HEK293 (cell line): ENCODE measurements around the gene MLH1.

Source experiments
- CTCF ChIA-PET: fragments of 350-600 bp; formaldehyde crosslinking; extraction: SDS; loops from one replicate; lab custom pipeline; 2021; ENCODE audit warnings: antibody characterized with exemption; lab: Yijun Ruan, JAX
- POLR2A ChIA-PET: fragments of 300-600 bp; formaldehyde crosslinking; extraction: SDS; loops from one replicate; lab custom pipeline; 2020; ENCODE audit warnings: antibody characterized with exemption, inconsistent platforms; lab: Yijun Ruan, JAX
- H3K27ac ChIP-seq: fragments of 200-500 bp; sonication (Bioruptor generic); 2 replicates; pipeline ENCODE4 v1.5.1; 2014; ENCODE audit warnings: low read depth, low read length, control low read depth, inconsistent platforms; ENCODE audit errors: extremely low read depth
- H3K36me3 ChIP-seq, 2 experiments: fragments of 200-500 bp in 1 of 2; sonication (Bioruptor generic) in 1 of 2; 1 replicate in 1 of 2; 2 replicates in 1 of 2; pipeline ENCODE4 v1.5.1; 2014 to 2017; ENCODE audit warnings: inconsistent platforms in 2 of 2, low read length in 2 of 2; ENCODE audit not compliant: control insufficient read depth in 2 of 2, insufficient read depth in 1 of 2
- H3K4me1 ChIP-seq: fragments of 200-500 bp; sonication (Bioruptor generic); 2 replicates; pipeline ENCODE4 v1.5.1; 2014; ENCODE audit warnings: mild to moderate bottlenecking, low read length, inconsistent platforms; ENCODE audit not compliant: control insufficient read depth, insufficient read depth
- H3K4me3 ChIP-seq: 2 replicates; pipeline ENCODE4 v1.5.1; 2011; ENCODE audit warnings: low read depth, mild to moderate bottlenecking, control low read depth, low read length, moderate library complexity
- H3K9me3 ChIP-seq: fragments of 200-500 bp; sonication (Bioruptor generic); 2 replicates; pipeline ENCODE4 v1.5.1; 2014; ENCODE audit warnings: low read depth, low read length, inconsistent platforms; ENCODE audit not compliant: control insufficient read depth, insufficient read depth
- KLF10 ChIP-seq: fragments of 450-650 bp; IDR thresholded peaks from 2 replicates; pipeline ENCODE4 v1.5.1; 2018; ENCODE audit warnings: missing biosample characterization, mild to moderate bottlenecking, missing genetic modification characterization
- MYNN ChIP-seq: fragments of 450-650 bp; formaldehyde crosslinking; IDR thresholded peaks from 2 replicates; pipeline ENCODE4 v1.5.1; 2016; ENCODE audit warnings: missing biosample characterization, missing genetic modification characterization, borderline replicate concordance
- YY2 ChIP-seq: fragments of 450-650 bp; formaldehyde crosslinking; IDR thresholded peaks from 2 replicates; pipeline ENCODE4 v1.5.1; 2016; ENCODE audit warnings: missing biosample characterization, missing genetic modification characterization
- ZBTB7A ChIP-seq: fragments of 450-650 bp; formaldehyde crosslinking; IDR thresholded peaks from 2 replicates; pipeline ENCODE4 v1.5.1; 2016; ENCODE audit warnings: low read depth, missing biosample characterization, missing genetic modification characterization
- ZNF157 ChIP-seq: fragments of 450-650 bp; formaldehyde crosslinking; IDR thresholded peaks from 2 replicates; pipeline ENCODE4 v1.5.1; 2016; ENCODE audit warnings: missing biosample characterization, missing genetic modification characterization
- ZNF2 ChIP-seq: fragments of 450-650 bp; formaldehyde crosslinking; IDR thresholded peaks from 2 replicates; pipeline ENCODE4 v1.5.1; 2016; ENCODE audit warnings: missing biosample characterization, missing genetic modification characterization
- ZNF211 ChIP-seq: fragments of 450-650 bp; formaldehyde crosslinking; IDR thresholded peaks from 2 replicates; pipeline ENCODE4 v1.5.1; 2016; ENCODE audit warnings: low read depth, missing biosample characterization, missing genetic modification characterization
- ZNF324 ChIP-seq: fragments of 450-650 bp; formaldehyde crosslinking; IDR thresholded peaks from 2 replicates; pipeline ENCODE4 v1.5.1; 2016; ENCODE audit warnings: missing biosample characterization, missing genetic modification characterization
- ZNF362 ChIP-seq: fragments of 450-650 bp; formaldehyde crosslinking; IDR thresholded peaks from 2 replicates; pipeline ENCODE4 v1.5.1; 2016; ENCODE audit warnings: missing biosample characterization, missing genetic modification characterization
- ZNF473 ChIP-seq: fragments of 450-650 bp; formaldehyde crosslinking; IDR thresholded peaks from 2 replicates; pipeline ENCODE4 v1.5.1; 2017; ENCODE audit warnings: missing biosample characterization, missing genetic modification characterization
- ZNF600 ChIP-seq: fragments of 450-650 bp; formaldehyde crosslinking; IDR thresholded peaks from 2 replicates; pipeline ENCODE4 v1.5.1; 2016; ENCODE audit warnings: missing biosample characterization, missing genetic modification characterization
- ZNF747 ChIP-seq: fragments of 450-650 bp; formaldehyde crosslinking; IDR thresholded peaks from 2 replicates; pipeline ENCODE4 v1.5.1; 2016; ENCODE audit warnings: missing biosample characterization, missing genetic modification characterization
- ZNF792 ChIP-seq: fragments of 450-650 bp; formaldehyde crosslinking; IDR thresholded peaks from 2 replicates; pipeline ENCODE4 v1.5.1; 2016; ENCODE audit warnings: missing biosample characterization, missing genetic modification characterization
- ZXDB ChIP-seq: fragments of 450-650 bp; formaldehyde crosslinking; IDR thresholded peaks from 2 replicates; pipeline ENCODE4 v1.5.1; 2016; ENCODE audit warnings: missing biosample characterization, missing genetic modification characterization
- TF ChIP-seq, protein P1 (sequence below): fragments of 450-650 bp; formaldehyde crosslinking; IDR thresholded peaks from 2 replicates; pipeline ENCODE4 v1.5.1; 2016; ENCODE audit warnings: missing biosample characterization, missing genetic modification characterization, borderline replicate concordance
- TF ChIP-seq, protein P2 (sequence below): fragments of 450-650 bp; formaldehyde crosslinking; IDR thresholded peaks from 2 replicates; pipeline ENCODE4 v1.5.1; 2017; ENCODE audit warnings: missing biosample characterization, missing genetic modification characterization
- TF ChIP-seq, protein P3 (sequence below): fragments of 450-650 bp; formaldehyde crosslinking; IDR thresholded peaks from 2 replicates; pipeline ENCODE4 v1.5.1; 2016; ENCODE audit warnings: missing biosample characterization, missing genetic modification characterization, low read depth
- TF ChIP-seq, protein P4 (sequence below): fragments of 450-650 bp; IDR thresholded peaks from 2 replicates; pipeline ENCODE4 v1.5.1; 2018; ENCODE audit warnings: missing biosample characterization, mild to moderate bottlenecking, missing genetic modification characterization

MLH1 gene

GRCh38 chr3:37098884-37099283 lies 105.6 kb downstream of the MLH1 start:
- H3K27ac ChIP-seq = no peak overlapping the region
- H3K9me3 ChIP-seq = no peaks in the 10 kb centered on the region
- H3K4me3 ChIP-seq = no peak overlapping the region
- peaks cover 0 to 2% of the 10 kb centered on the region in 2 experiments; a peak in 1 of 3 replicates for H3K36me3 ChIP-seq
- ChIA-PET POLR2A (no interaction called here), CTCF (interaction anchor here (0.6 kb wide), 1 partner anchor 114 kb away, joined by 6 read pairs; no protein-coding TSS in a partner anchor)
- H3K4me1 ChIP-seq = no peaks in the 10 kb centered on the region
- TF ChIP-seq, protein P1, sequence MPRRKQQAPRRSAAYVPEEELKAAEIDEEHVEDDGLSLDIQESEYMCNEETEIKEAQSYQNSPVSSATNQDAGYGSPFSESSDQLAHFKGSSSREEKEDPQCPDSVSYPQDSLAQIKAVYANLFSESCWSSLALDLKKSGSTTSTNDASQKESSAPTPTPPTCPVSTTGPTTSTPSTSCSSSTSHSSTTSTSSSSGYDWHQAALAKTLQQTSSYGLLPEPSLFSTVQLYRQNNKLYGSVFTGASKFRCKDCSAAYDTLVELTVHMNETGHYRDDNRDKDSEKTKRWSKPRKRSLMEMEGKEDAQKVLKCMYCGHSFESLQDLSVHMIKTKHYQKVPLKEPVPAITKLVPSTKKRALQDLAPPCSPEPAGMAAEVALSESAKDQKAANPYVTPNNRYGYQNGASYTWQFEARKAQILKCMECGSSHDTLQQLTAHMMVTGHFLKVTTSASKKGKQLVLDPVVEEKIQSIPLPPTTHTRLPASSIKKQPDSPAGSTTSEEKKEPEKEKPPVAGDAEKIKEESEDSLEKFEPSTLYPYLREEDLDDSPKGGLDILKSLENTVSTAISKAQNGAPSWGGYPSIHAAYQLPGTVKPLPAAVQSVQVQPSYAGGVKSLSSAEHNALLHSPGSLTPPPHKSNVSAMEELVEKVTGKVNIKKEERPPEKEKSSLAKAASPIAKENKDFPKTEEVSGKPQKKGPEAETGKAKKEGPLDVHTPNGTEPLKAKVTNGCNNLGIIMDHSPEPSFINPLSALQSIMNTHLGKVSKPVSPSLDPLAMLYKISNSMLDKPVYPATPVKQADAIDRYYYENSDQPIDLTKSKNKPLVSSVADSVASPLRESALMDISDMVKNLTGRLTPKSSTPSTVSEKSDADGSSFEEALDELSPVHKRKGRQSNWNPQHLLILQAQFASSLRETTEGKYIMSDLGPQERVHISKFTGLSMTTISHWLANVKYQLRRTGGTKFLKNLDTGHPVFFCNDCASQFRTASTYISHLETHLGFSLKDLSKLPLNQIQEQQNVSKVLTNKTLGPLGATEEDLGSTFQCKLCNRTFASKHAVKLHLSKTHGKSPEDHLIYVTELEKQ = no peak
- TF ChIP-seq ZNF792 = no peak
- no peak for TF ChIP-seq ZNF324 (tag by site-specific recombination)

GRCh38 chr3:37099469-37099868 lies 106.2 kb downstream of the MLH1 start:
- ChIA-PET CTCF (no interaction called here), POLR2A (no interaction called here)
- H3K4me3 ChIP-seq = no peak overlapping the region
- no peaks in the 10 kb centered on the region for H3K4me1 ChIP-seq
- H3K36me3 ChIP-seq = peaks cover 0 to 2% of the 10 kb centered on the region in 2 experiments; a peak in 1 of 3 replicates
- TF ChIP-seq KLF10 (tag by site-specific recombination) (no peak), ZNF157 (tag by site-specific recombination) (no peak), ZXDB (tag by site-specific recombination) (no peak), ZBTB7A (tag by site-specific recombination) (no peak), YY2 (tag by site-specific recombination) (no peak), ZNF473 (tag by site-specific recombination) (no peak), ZNF600 (tag by site-specific recombination) (no peak), ZNF747 (tag by site-specific recombination) (no peak), MYNN (tag by site-specific recombination) (no peak), ZNF211 (tag by site-specific recombination) (no peak), ZNF2 (no peak), ZNF792 (no peak)
- TF ChIP-seq, protein P2, sequence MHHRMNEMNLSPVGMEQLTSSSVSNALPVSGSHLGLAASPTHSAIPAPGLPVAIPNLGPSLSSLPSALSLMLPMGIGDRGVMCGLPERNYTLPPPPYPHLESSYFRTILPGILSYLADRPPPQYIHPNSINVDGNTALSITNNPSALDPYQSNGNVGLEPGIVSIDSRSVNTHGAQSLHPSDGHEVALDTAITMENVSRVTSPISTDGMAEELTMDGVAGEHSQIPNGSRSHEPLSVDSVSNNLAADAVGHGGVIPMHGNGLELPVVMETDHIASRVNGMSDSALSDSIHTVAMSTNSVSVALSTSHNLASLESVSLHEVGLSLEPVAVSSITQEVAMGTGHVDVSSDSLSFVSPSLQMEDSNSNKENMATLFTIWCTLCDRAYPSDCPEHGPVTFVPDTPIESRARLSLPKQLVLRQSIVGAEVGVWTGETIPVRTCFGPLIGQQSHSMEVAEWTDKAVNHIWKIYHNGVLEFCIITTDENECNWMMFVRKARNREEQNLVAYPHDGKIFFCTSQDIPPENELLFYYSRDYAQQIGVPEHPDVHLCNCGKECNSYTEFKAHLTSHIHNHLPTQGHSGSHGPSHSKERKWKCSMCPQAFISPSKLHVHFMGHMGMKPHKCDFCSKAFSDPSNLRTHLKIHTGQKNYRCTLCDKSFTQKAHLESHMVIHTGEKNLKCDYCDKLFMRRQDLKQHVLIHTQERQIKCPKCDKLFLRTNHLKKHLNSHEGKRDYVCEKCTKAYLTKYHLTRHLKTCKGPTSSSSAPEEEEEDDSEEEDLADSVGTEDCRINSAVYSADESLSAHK (tag by site-specific recombination) = no peak
- TF ChIP-seq, all 188 proteins: peak for 0
- Histone ChIP-seq H3K27ac (no peak overlapping the region), H3K9me3 (no peaks in the 10 kb centered on the region)

- no peaks in the 10 kb centered on the region for H3K36me3 ChIP-seq
- H3K27ac ChIP-seq = no peak overlapping the region
- H3K4me3 ChIP-seq = no peak overlapping the region
- H3K9me3 ChIP-seq = no peaks in the 10 kb centered on the region
- POLR2A ChIA-PET = no interaction called here
- H3K4me1 ChIP-seq = no peaks in the 10 kb centered on the region
- CTCF ChIA-PET = interaction anchor here (0.6 kb wide), 1 partner anchor 371 kb away, joined by 3 read pairs; no protein-coding TSS in a partner anchor
- TF ChIP-seq, protein P3, sequence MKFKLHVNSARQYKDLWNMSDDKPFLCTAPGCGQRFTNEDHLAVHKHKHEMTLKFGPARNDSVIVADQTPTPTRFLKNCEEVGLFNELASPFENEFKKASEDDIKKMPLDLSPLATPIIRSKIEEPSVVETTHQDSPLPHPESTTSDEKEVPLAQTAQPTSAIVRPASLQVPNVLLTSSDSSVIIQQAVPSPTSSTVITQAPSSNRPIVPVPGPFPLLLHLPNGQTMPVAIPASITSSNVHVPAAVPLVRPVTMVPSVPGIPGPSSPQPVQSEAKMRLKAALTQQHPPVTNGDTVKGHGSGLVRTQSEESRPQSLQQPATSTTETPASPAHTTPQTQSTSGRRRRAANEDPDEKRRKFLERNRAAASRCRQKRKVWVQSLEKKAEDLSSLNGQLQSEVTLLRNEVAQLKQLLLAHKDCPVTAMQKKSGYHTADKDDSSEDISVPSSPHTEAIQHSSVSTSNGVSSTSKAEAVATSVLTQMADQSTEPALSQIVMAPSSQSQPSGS (tag by site-specific recombination) = no peak
- TF ChIP-seq, protein P4, sequence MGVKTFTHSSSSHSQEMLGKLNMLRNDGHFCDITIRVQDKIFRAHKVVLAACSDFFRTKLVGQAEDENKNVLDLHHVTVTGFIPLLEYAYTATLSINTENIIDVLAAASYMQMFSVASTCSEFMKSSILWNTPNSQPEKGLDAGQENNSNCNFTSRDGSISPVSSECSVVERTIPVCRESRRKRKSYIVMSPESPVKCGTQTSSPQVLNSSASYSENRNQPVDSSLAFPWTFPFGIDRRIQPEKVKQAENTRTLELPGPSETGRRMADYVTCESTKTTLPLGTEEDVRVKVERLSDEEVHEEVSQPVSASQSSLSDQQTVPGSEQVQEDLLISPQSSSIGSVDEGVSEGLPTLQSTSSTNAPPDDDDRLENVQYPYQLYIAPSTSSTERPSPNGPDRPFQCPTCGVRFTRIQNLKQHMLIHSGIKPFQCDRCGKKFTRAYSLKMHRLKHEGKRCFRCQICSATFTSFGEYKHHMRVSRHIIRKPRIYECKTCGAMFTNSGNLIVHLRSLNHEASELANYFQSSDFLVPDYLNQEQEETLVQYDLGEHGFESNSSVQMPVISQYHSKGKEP (tag by site-specific recombination) = no peak
- no peak for TF ChIP-seq ZNF362 (tag by site-specific recombination)
These were observed 107.1 kb downstream of the MLH1 start for GRCh38 chr3:37100411-37100810.
